A549 (cell line): ENCODE measurements around the gene SNTG2. TPM values are rescaled to one million over a fixed set of nuclear protein-coding genes. Genes with fewer than 3 reads are reported as not detected.

Source experiments
- ATAC-seq, 2 experiments: fragments of 200-7000 bp in 1 of 2; fragments of >200 bp in 1 of 2; cut with Nextera tagmentation in 1 of 2; cut with Tn5 transposase in 1 of 2; 3 replicates each; pipeline versions ENCODE4 v1.8.0 to v1.9.1; 2018 to 2020; ENCODE audit warnings: mild to moderate bottlenecking in 1 of 2, moderate library complexity in 1 of 2
- CTCF ChIA-PET: fragments of 300-600 bp; sonication (Branson Sonifier 250); formaldehyde crosslinking; extraction: SDS; loops from one replicate; lab custom pipeline; 2021; ENCODE audit warnings: antibody characterized with exemption, inconsistent platforms; lab: Yijun Ruan, JAX
- POLR2A ChIA-PET: fragments of 350-600 bp; formaldehyde crosslinking; extraction: SDS; loops from one replicate; lab custom pipeline; 2021; ENCODE audit warnings: antibody characterized with exemption, inconsistent platforms; lab: Yijun Ruan, JAX
- DNase-seq, 2 experiments: peaks; one replicate each; pipeline versions ENCODE4 v3.0.0 to v3.0.0-alpha.2; 2011 to 2016; ENCODE audit warnings: low read depth in 1 of 2, low spot score in 1 of 2
- FAIRE-seq: peaks from 2 replicates; lab custom pipeline; 2011; peaks lifted over from hg19 to GRCh38; lab: Jason Lieb, UNC
- H3K27ac ChIP-seq, 2 experiments: fragments of >200 bp; sonication (Bioruptor Twin); formaldehyde crosslinking; 3 replicates each; pipeline ENCODE4 v1.5.1; 2016 to 2017
- H3K4me1 ChIP-seq: fragments of >200 bp; sonication (Bioruptor Twin); formaldehyde crosslinking; 3 replicates; pipeline ENCODE4 v1.6.1; 2016
- H3K4me2 ChIP-seq: fragments of >200 bp; sonication (Bioruptor Twin); formaldehyde crosslinking; 3 replicates; pipeline ENCODE4 v1.6.1; 2016
- H3K4me3 ChIP-seq: fragments of >200 bp; sonication (Bioruptor Twin); formaldehyde crosslinking; 3 replicates; pipeline ENCODE4 v1.5.1; 2016
- H3K9me3 ChIP-seq: fragments of >200 bp; sonication (Bioruptor Twin); formaldehyde crosslinking; 3 replicates; pipeline ENCODE4 v1.6.1; 2016
- BHLHE40 ChIP-seq: IDR thresholded peaks from 2 replicates; pipeline ENCODE4 v1.6.1; 2012; ENCODE audit warnings: low read depth, low read length, inconsistent platforms
- CBX2 ChIP-seq: fragments of 200-600 bp; sonication (generic); IDR thresholded peaks from 2 replicates; pipeline ENCODE4 v1.6.1; 2016; ENCODE audit warnings: low read depth, mild to moderate bottlenecking, borderline replicate concordance
- EHMT2 ChIP-seq: fragments of 200-600 bp; sonication (generic); IDR thresholded peaks from 2 replicates; pipeline ENCODE4 v1.6.1; 2016; ENCODE audit warnings: antibody characterized with exemption, low read depth, mild to moderate bottlenecking, moderate library complexity
- EP300 ChIP-seq, 2 experiments: fragments of >200 bp; sonication (Bioruptor Twin); formaldehyde crosslinking; IDR thresholded peaks; 2 replicates in 1 of 2; 3 replicates in 1 of 2; pipeline ENCODE4 v1.6.1; 2016 to 2017
- FOSB ChIP-seq: fragments of 250-450 bp; sonication (Bioruptor Pico); IDR thresholded peaks from 2 replicates; pipeline ENCODE4 v1.5.0; 2020; ENCODE audit warnings: mild to moderate bottlenecking, moderate library complexity
- FOSL2 ChIP-seq, 2 experiments: fragments of 450-650 bp in 1 of 2; fragments of >200 bp in 1 of 2; sonication (Bioruptor Twin) in 1 of 2; formaldehyde crosslinking; IDR thresholded peaks; 2 replicates each; pipeline versions ENCODE4 v1.5.0 to v1.6.1; 2016 to 2020; ENCODE audit warnings: mild to moderate bottlenecking in 1 of 2, moderate library complexity in 1 of 2
- GATA3 ChIP-seq: IDR thresholded peaks from 2 replicates; pipeline ENCODE4 v1.6.1; 2012; ENCODE audit warnings: borderline replicate concordance
- HOXB13 ChIP-seq: fragments of 250-450 bp; sonication (Bioruptor Pico); IDR thresholded peaks from 2 replicates; pipeline ENCODE4 v1.5.0; 2020; ENCODE audit warnings: low read depth, mild to moderate bottlenecking, moderate library complexity
- KDM1A ChIP-seq: fragments of 200-600 bp; sonication (generic); IDR thresholded peaks from 2 replicates; pipeline ENCODE4 v1.6.1; 2016; ENCODE audit warnings: low read depth, mild to moderate bottlenecking
- KDM5A ChIP-seq: fragments of 200-600 bp; sonication (generic); IDR thresholded peaks from 2 replicates; pipeline ENCODE4 v1.6.1; 2016; ENCODE audit warnings: antibody characterized with exemption, mild to moderate bottlenecking
- MAFK ChIP-seq: fragments of 450-650 bp; IDR thresholded peaks from 2 replicates; pipeline ENCODE4 v1.6.1; 2014; ENCODE audit not compliant: partially characterized antibody
- MYC ChIP-seq: IDR thresholded peaks from 2 replicates; pipeline ENCODE4 v1.6.1; 2012; ENCODE audit warnings: mild to moderate bottlenecking, inconsistent platforms, low read length, improper control_type of control experiment, borderline replicate concordance
- NFE2L2 ChIP-seq: fragments of 150-350 bp; conservative IDR thresholded peaks from 2 replicates; pipeline ENCODE4 v1.6.1; 2014; ENCODE audit warnings: low read length
- PHF8 ChIP-seq: fragments of 200-600 bp; sonication (generic); IDR thresholded peaks from 2 replicates; pipeline ENCODE4 v1.6.1; 2016; ENCODE audit warnings: low read depth, mild to moderate bottlenecking, antibody characterized with exemption, moderate library complexity, borderline replicate concordance
- RARB ChIP-seq: fragments of 250-450 bp; sonication (Bioruptor Pico); IDR thresholded peaks from 2 replicates; pipeline ENCODE4 v1.8.0; 2021; ENCODE audit warnings: mild to moderate bottlenecking, moderate library complexity
- RFX5 ChIP-seq: fragments of 450-650 bp; IDR thresholded peaks from 2 replicates; pipeline ENCODE4 v1.7.1; 2014; ENCODE audit warnings: antibody characterized with exemption, mild to moderate bottlenecking, moderate library complexity
- TP53 ChIP-seq: fragments of 250-450 bp; sonication (Bioruptor Pico); IDR thresholded peaks from 2 replicates; pipeline ENCODE4 v1.5.0; 2021; ENCODE audit warnings: mild to moderate bottlenecking, moderate library complexity
- WGBS: methylation state at CpG from one replicate; pipeline ENCODE4 v1.1.6; 2017; ENCODE audit errors: missing lambda C conversion rate; 5-methylcytosine and 5-hydroxymethylcytosine counted together
- polyA plus RNA-seq, 4 experiments: library from polyadenylated mRNA; depleted of rRNA in 3 of 4; stranded (reverse); fragments of >200 nt; fragmentation: RNase III in 1 of 4; extraction: RNeasy Plus Mini Kit Qiagen cat#74134 plus additional on column Dnase treatment in 1 of 4; gene quantifications; 2 replicates in 3 of 4; 3 replicates in 1 of 4; pipeline ENCODE4 v1.2.3, GENCODE V29; 2011 to 2017
- TF ChIP-seq, protein P1 (sequence below): IDR thresholded peaks from 2 replicates; pipeline ENCODE4 v1.6.1; 2012
- TF ChIP-seq, protein P2 (sequence below): fragments of >200 bp; sonication (Bioruptor Twin); formaldehyde crosslinking; IDR thresholded peaks from 2 replicates; pipeline ENCODE4 v1.6.1; 2016
- TF ChIP-seq, protein P3 (sequence below): fragments of 450-650 bp; IDR thresholded peaks from 2 replicates; pipeline ENCODE4 v1.6.1; 2014; ENCODE audit warnings: antibody characterized with exemption
- TF ChIP-seq, protein P4 (sequence below): fragments of 200-600 bp; sonication (generic); IDR thresholded peaks from 2 replicates; pipeline ENCODE4 v1.6.1; 2016; ENCODE audit warnings: antibody characterized with exemption, mild to moderate bottlenecking, moderate library complexity
- TF ChIP-seq, protein P5 (sequence below): fragments of >200 bp; sonication (Bioruptor Twin); formaldehyde crosslinking; IDR thresholded peaks from 3 replicates; pipeline ENCODE4 v1.6.1; 2016

The SNTG2 gene
- polyA plus RNA-seq, 2 of the 4 experiments (the other 2 are of a cell fraction): not detected

DNA sequence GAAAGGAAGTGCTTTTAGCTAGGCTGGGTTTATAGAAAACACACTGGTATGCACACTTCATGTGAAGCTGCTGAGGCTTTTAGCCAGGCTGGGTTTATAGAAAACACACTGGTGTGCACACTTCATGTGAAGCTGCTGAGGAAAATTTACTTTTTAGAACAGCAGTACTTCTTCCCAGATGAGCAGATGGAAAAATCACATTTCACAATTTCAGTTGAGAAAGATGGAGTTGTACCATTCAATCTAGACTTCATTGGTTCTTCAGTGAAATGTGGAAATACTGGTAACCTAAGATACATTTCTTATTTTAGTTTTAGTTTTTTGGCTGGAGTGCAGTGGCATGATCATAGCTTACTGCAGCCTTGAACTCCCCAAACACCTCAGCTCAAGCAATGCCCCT lies 11.1 kb downstream of the SNTG2 start:
- ChIA-PET CTCF (interaction anchor here (1.1 kb wide), 1 partner anchor 8 kb away, joined by 3 read pairs; no protein-coding TSS in a partner anchor), POLR2A (no interaction called here)
- no peak overlapping the region for H3K4me2 ChIP-seq
- no peak for ATAC-seq
- H3K4me3 ChIP-seq: no peak overlapping the region
- no peak for FAIRE-seq
- no peak overlapping the region for H3K27ac ChIP-seq
- DNase-seq: no peak
- H3K4me1 ChIP-seq: no peaks in the 10 kb centered on the region
- TF ChIP-seq NFE2L2 (no peak), HOXB13 (CRISPR knock-in tag) (no peak), KDM5A (no peak), RARB (no peak)
- no peaks in the 10 kb centered on the region; the same call in 2 of the 3 replicates for H3K9me3 ChIP-seq

DNA sequence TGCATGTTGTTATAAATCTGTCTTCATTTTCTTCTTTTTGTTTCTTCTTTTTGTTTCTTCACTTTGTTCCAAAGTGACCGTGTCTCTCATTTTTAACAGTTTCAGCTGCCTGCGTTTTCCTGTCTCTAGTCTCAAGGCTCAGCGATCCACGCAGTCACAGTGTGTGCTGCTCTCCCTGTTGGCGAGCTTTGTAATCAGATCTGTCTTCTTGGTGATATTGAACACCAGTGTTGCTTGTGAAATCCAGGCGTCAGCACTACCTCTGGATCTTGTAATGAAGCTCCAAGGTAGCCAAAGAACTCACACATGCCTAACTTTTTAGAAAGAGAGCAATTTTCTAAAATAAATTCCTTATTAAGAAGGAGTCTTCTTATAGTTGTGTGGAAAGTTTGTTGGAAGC lies 13.2 kb downstream of the SNTG2 start:
- no peak for FAIRE-seq
- Histone ChIP-seq H3K4me2 (no peak overlapping the region), H3K9me3 (no peaks in the 10 kb centered on the region; the same call in 2 of the 3 replicates), H3K4me1 (no peaks in the 10 kb centered on the region), H3K27ac (no peak overlapping the region), H3K4me3 (no peak overlapping the region)
- TF ChIP-seq, protein P1, sequence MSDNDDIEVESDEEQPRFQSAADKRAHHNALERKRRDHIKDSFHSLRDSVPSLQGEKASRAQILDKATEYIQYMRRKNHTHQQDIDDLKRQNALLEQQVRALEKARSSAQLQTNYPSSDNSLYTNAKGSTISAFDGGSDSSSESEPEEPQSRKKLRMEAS: no peak
- TF ChIP-seq, protein P2, sequence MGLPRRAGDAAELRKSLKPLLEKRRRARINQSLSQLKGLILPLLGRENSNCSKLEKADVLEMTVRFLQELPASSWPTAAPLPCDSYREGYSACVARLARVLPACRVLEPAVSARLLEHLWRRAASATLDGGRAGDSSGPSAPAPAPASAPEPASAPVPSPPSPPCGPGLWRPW: no peak
- TF ChIP-seq, protein P3, sequence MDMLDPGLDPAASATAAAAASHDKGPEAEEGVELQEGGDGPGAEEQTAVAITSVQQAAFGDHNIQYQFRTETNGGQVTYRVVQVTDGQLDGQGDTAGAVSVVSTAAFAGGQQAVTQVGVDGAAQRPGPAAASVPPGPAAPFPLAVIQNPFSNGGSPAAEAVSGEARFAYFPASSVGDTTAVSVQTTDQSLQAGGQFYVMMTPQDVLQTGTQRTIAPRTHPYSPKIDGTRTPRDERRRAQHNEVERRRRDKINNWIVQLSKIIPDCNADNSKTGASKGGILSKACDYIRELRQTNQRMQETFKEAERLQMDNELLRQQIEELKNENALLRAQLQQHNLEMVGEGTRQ: no peak
- TF ChIP-seq HOXB13 (CRISPR knock-in tag) (no peak), CBX2 (no peak), FOSL2 (IDR thresholded peaks at IDR 0.05) (no peak), FOSL2 (CRISPR knock-in tag; IDR thresholded peaks at IDR 0.05) (no peak), EHMT2 (no peak), KDM1A (no peak), PHF8 (no peak), GATA3 (no peak), MYC (no peak), BHLHE40 (no peak), RFX5 (no peak), FOSB (CRISPR knock-in tag) (no peak), MAFK (no peak), TP53 (CRISPR knock-in tag) (no peak), EP300 (IDR thresholded peaks at IDR 0.05) (no peak)
- TF ChIP-seq, protein P4, sequence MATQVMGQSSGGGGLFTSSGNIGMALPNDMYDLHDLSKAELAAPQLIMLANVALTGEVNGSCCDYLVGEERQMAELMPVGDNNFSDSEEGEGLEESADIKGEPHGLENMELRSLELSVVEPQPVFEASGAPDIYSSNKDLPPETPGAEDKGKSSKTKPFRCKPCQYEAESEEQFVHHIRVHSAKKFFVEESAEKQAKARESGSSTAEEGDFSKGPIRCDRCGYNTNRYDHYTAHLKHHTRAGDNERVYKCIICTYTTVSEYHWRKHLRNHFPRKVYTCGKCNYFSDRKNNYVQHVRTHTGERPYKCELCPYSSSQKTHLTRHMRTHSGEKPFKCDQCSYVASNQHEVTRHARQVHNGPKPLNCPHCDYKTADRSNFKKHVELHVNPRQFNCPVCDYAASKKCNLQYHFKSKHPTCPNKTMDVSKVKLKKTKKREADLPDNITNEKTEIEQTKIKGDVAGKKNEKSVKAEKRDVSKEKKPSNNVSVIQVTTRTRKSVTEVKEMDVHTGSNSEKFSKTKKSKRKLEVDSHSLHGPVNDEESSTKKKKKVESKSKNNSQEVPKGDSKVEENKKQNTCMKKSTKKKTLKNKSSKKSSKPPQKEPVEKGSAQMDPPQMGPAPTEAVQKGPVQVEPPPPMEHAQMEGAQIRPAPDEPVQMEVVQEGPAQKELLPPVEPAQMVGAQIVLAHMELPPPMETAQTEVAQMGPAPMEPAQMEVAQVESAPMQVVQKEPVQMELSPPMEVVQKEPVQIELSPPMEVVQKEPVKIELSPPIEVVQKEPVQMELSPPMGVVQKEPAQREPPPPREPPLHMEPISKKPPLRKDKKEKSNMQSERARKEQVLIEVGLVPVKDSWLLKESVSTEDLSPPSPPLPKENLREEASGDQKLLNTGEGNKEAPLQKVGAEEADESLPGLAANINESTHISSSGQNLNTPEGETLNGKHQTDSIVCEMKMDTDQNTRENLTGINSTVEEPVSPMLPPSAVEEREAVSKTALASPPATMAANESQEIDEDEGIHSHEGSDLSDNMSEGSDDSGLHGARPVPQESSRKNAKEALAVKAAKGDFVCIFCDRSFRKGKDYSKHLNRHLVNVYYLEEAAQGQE: no peak
- TF ChIP-seq, protein P5, sequence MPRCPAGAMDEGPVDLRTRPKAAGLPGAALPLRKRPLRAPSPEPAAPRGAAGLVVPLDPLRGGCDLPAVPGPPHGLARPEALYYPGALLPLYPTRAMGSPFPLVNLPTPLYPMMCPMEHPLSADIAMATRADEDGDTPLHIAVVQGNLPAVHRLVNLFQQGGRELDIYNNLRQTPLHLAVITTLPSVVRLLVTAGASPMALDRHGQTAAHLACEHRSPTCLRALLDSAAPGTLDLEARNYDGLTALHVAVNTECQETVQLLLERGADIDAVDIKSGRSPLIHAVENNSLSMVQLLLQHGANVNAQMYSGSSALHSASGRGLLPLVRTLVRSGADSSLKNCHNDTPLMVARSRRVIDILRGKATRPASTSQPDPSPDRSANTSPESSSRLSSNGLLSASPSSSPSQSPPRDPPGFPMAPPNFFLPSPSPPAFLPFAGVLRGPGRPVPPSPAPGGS: no peak
- 53% methylated on average over 6 of the region's 6 CpGs for WGBS
- DNase-seq: no peak
- POLR2A ChIA-PET: no interaction called here
- CTCF ChIA-PET: interaction anchor here (0.6 to 0.9 kb wide), 2 partner anchors 10 to 248 kb away, joined by 3 read pairs; no protein-coding TSS in a partner anchor
- ATAC-seq: no peak; a peak in 1 of 6 replicates
